ENCODE measurements around the gene ELMO1. TPM values are rescaled to one million over a fixed set of nuclear protein-coding genes. Genes with fewer than 3 reads are reported as not detected.

ELMO1 gene
- total RNA-seq, 2 donors from 2014 or later = 10.9 to 56.0 TPM

DNA sequence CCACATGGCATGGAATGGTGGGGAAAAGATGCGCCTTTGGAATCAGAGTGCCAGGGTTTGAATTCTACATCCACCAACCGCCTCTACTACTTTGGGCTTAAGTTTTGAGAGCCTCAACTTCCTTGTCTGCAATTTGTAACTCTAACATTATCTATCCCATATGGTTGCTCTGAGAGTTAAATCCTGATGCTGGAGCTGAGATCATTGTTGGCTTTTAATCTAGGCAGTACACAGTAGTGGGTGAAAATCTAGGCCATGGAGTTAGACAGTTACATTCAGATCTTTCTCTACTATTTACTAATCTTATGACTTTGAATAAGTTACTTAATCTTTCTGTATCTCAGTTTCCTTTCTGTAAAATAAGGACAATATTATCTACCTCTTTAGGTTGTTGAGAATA, 574.6 kb downstream of the ELMO1 start:
- H3K4me3 ChIP-seq = no peak overlapping the region
- no peak for ATAC-seq
- no peaks in the 10 kb centered on the region for H3K36me3 ChIP-seq (replicated peaks in 1 of 2; ENCODE audit: insufficient read depth in 1 of 2, low read depth in 2 of 2)
- no peak overlapping the region for H3K27ac ChIP-seq
- intact Hi-C loops (cut with DNase I) = no loop called here
- no peak for TF ChIP-seq POLR2A (IDR thresholded peaks at IDR 0.05)
- TF ChIP-seq, protein P1, sequence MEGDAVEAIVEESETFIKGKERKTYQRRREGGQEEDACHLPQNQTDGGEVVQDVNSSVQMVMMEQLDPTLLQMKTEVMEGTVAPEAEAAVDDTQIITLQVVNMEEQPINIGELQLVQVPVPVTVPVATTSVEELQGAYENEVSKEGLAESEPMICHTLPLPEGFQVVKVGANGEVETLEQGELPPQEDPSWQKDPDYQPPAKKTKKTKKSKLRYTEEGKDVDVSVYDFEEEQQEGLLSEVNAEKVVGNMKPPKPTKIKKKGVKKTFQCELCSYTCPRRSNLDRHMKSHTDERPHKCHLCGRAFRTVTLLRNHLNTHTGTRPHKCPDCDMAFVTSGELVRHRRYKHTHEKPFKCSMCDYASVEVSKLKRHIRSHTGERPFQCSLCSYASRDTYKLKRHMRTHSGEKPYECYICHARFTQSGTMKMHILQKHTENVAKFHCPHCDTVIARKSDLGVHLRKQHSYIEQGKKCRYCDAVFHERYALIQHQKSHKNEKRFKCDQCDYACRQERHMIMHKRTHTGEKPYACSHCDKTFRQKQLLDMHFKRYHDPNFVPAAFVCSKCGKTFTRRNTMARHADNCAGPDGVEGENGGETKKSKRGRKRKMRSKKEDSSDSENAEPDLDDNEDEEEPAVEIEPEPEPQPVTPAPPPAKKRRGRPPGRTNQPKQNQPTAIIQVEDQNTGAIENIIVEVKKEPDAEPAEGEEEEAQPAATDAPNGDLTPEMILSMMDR (IDR thresholded peaks at IDR 0.05) = no peak
- H3K4me1 ChIP-seq = peaks cover 23% of the 10 kb centered on the region
- DNase-seq = no peak
- H3K9me3 ChIP-seq = no peaks in the 10 kb centered on the region
- 94 to 95% methylated on average over 2 of the region's 2 CpGs for WGBS, 2 donors
- no peaks in the 10 kb centered on the region for H3K27me3 ChIP-seq

DNA sequence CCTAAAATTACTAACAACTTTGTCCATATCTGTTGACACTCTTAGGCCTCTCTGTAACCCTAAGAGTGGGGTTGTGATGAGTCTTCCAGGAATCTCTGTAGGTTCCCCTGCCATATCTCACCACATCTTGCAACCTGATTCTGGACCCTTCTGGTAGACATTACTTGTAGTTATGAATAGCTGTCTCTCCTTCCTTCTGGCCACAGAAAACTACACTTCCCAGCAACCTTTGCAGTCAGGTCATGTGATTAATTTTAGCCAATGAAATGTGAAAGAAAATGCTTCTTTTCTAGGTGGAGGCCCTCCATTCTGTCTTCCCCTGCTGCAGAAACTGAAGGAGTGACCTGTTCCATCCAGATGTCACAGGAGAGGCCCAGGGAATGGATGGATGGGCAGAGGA, 576.8 kb downstream of the ELMO1 start:
- DNase-seq (no peak), ATAC-seq (no peak)
- Histone ChIP-seq H3K27ac (no peak overlapping the region), H3K9me3 (no peaks in the 10 kb centered on the region), H3K27me3 (no peaks in the 10 kb centered on the region), H3K4me3 (no peak overlapping the region), H3K4me1 (peaks cover 9% of the 10 kb centered on the region), H3K36me3 (replicated peaks in 1 of 2; ENCODE audit: insufficient read depth in 1 of 2, low read depth in 2 of 2) (no peaks in the 10 kb centered on the region)
- intact Hi-C loops (cut with DNase I) = no loop called here
- TF ChIP-seq POLR2A (IDR thresholded peaks at IDR 0.05) = no peak
- TF ChIP-seq, protein P1 (IDR thresholded peaks at IDR 0.05) = no peak

DNA sequence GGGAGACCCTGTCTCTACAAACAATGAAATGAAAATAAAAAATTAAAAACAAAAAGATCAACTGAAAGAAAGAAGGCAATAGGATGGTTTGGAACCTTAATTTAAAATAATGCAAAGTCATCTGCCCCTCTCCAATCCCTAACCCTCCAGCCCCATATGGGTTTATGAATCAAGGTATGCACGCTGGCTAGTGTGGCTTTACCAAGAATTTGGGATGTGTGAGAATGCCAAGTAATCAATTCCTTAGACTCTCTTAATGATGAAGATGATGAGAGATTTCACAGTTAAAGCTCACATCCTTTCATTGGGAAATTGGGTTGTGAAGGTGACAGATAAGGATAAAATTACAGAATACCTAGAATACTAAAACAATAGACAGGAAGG, 577.3 kb downstream of the ELMO1 start:
- no peaks in the 10 kb centered on the region for H3K9me3 ChIP-seq
- peaks cover 9% of the 10 kb centered on the region for H3K4me1 ChIP-seq
- WGBS, 2 donors = 44 to 90% methylated on average over 1 of the region's 1 CpG
- no peak for TF ChIP-seq POLR2A (IDR thresholded peaks at IDR 0.05)
- TF ChIP-seq, protein P1 (IDR thresholded peaks at IDR 0.05) = no peak
- ATAC-seq = no peak
- no peak overlapping the region for H3K4me3 ChIP-seq
- DNase-seq = no peak
- H3K27me3 ChIP-seq = no peaks in the 10 kb centered on the region
- H3K27ac ChIP-seq = no peak overlapping the region
- intact Hi-C loops (cut with DNase I) = no loop called here
- no peaks in the 10 kb centered on the region for H3K36me3 ChIP-seq (replicated peaks in 1 of 2; ENCODE audit: insufficient read depth in 1 of 2, low read depth in 2 of 2)

DNA sequence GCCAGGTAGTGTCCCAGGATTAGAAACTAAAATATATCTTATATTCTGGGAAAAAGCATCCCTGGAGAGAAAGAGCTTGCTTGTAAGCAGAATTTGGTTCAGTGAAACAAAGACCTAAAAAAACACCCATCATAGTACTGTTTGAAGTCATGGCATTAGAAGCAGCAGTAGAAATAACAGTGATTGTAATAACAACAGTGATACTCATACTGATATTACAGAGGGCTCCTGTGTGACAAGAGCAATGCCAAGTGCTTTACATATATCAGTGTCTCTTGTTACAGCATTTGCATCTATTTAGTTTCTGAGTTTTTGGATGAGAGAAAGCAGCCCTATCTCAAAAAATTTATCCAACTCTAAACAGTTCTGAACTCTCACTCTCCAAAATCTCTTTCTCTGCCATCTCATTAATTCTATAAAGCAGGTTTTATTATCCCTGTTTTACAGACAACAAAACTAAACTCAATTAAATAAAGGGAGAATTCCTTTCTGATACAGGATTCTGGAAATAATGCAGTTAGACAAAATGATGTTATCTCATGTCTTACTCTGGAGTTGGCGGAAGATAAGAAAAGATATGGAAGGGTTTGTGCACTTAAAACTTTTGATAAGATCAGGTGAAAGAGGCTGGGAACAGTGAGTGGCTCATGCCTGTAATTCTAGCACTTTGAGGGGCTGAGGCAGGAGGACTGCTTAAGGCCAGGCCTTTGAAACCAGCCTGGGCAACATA, 577.9 kb downstream of the ELMO1 start:
- ATAC-seq = no peak
- TF ChIP-seq, protein P1 (IDR thresholded peaks at IDR 0.05) = no peak
- no peak for TF ChIP-seq POLR2A (IDR thresholded peaks at IDR 0.05)
- Histone ChIP-seq H3K27ac (no peak overlapping the region), H3K4me3 (no peak overlapping the region), H3K4me1 (peaks cover 6% of the 10 kb centered on the region), H3K27me3 (no peaks in the 10 kb centered on the region), H3K9me3 (no peaks in the 10 kb centered on the region), H3K36me3 (replicated peaks in 1 of 2; ENCODE audit: insufficient read depth in 1 of 2, low read depth in 2 of 2) (no peaks in the 10 kb centered on the region)
- intact Hi-C loops (cut with DNase I) = no loop called here
- no peak for DNase-seq
- 82 to 87% methylated on average over 1 of the region's 1 CpG for WGBS, 2 donors

Measured in body of pancreas (tissue), 4 donors.